GM19467 (cell line): ENCODE measurements around the gene EMID1.
"Not testable (repeated sequence)": the region's sequence is repeated elsewhere in the genome, so short reads cannot be mapped to it uniquely, and the experiment has no call there.

Experiments used
- ATAC-seq: cut with Tn5 transposase; IDR thresholded peaks from one replicate; pipeline ENCODE4 v1.9.1; 2021; ENCODE audit warnings: mild to moderate bottlenecking, moderate library complexity; ENCODE audit not compliant: unreplicated experiment

Gene EMID1

DNA sequence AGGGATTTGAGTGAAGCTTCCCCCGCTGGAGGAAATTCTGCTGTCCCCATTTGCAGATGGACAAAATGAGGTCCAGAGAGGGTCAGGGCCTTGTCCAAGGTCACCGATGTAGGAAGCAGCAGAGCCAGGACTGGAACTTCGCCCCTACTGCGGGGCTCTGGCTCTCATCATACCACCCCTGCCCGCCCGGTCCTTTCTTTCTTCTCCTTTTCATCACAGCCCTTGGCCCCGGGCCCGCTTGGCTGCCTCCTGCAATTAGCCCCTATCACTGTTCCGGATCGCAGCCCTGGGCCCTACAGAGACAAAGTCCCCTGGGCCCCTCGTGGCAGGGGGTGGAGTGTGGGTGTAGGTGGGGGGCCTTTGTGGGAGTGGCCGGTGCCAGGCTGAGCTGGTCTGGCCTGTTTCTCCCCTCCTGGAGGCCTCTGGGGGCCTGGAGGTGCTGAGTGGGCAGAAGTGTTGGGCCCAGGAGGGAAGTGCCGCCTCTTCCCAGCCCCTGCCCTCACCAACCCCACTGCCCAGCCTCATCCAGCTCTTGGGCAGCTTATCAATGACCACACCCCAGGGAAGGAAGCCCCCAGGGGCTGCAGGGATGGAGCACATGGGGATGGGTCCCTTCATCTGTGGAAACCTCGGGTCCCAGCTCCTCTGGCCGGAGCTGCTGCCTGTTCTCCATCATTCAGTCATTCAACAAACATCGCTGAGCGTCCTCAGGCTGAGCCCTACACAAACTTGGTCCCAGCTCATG is 3.4 kb downstream of the EMID1 start:
- no peak for ATAC-seq

DNA sequence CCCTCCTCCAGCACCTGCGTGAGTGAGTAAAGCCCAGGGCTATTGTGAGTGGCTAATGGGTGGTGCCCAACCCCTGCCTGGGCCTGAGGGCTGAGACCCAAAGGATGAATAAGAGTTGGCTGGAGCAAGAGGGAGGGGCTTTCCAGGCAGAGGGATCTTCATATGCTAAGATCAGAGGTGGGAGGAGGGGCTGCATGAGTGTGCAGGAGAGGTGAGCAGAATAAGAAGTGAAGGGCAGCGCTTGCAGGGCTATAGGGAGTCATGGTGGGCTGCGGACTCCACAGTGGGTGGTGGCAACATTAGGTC is 3.9 kb downstream of the EMID1 start:
- no peak for ATAC-seq

DNA sequence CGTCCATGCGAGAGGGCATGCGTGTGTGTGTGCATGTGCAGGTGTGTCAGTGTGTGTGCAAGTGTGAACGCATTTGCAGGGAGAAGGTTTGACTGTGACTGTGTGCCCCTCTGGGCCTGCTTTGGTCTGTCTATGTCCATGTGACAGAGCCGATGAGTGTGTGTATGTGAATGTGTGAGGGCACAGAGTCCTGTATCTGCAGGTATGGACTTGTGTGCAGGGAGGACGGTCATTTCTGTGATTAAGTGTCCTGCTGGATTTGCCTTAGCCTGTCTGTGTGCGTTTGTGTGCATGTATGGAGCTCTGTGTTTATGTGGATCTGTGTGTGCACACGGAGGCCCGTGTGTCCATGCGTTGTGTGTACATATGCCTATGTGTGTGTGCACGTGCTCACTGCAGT is 5.4 kb downstream of the EMID1 start:
- ATAC-seq, result no peak

DNA sequence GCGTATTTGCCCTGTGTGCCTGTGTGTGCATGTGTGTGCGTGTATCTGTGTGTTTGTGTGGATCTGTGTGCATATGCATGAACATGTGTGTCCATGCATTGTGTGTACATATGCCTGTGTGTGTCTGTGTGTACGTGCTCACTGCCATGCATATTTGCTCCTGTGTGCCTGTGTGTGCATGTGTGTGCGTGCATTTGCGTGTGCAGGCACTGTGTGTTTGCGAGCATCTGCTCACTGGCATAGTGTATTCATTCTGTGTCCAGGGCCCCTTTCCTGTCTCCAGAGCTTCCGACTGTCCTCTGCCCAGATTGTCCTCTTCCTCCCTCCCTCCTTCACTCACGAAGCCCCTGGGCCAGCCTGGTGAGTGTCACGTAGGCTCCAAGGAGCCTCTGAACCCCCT is 5.8 kb downstream of the EMID1 start:
- no peak for ATAC-seq

DNA sequence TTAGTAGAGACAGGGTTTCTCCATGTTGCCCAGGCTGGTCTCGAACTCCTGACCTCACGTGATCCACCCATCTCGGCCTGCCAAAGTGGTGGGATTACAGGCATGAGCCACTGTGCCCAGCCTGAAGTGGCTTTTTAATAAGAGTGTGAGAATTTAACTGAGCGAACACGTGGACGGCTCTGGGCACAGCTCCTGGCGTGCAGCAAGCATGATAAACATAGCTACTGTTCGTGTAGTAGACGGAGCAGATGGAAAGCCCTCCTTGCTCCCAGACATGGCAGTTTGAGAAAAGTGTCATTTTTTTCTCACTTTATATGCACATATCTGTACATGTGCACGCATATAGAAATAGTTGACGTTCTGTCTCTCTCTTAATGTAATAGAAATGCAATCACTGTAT is 7.0 kb downstream of the EMID1 start:
- no peak for ATAC-seq

DNA sequence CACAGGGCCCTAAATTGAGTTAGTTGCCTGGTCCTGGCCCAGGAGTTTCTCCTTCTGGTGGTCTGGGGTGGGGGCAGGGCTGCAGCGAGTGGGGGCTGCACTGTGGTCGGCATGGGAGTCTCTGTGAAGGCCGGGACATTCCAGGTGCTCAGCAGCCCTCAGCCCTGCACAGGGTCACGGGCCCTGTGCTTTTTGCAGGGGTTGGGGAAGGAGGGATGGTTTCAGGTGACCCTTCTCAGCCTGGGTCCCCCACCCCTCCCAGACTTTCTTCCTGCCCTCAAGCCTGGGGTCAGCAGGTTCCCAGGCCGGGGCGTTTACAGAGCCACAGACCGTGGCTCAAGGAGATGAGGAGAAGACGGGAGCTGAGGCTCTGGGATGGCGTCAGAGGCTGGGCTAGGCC is 7.8 kb downstream of the EMID1 start:
- no peak for ATAC-seq

DNA sequence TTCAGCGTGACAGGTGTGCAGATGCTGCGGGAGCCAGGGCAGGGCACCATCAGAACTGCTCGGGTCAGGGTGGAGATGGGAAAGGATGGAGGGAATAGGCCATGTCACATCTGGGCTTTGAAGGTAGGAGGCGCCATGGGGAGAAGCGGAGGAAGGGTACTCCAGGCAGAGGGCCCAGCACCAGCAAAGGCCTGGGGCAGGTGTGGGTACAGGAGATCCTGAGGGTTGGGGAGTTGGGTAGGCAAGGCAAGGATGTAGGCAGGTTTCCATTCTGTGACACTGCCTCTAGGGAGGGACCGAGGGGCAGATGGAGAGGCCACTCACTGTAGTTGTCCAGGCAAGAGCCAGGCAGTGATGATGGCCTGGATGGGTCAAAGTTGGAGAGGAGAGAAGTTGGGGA is 8.5 kb downstream of the EMID1 start:
- ATAC-seq, result no peak

DNA sequence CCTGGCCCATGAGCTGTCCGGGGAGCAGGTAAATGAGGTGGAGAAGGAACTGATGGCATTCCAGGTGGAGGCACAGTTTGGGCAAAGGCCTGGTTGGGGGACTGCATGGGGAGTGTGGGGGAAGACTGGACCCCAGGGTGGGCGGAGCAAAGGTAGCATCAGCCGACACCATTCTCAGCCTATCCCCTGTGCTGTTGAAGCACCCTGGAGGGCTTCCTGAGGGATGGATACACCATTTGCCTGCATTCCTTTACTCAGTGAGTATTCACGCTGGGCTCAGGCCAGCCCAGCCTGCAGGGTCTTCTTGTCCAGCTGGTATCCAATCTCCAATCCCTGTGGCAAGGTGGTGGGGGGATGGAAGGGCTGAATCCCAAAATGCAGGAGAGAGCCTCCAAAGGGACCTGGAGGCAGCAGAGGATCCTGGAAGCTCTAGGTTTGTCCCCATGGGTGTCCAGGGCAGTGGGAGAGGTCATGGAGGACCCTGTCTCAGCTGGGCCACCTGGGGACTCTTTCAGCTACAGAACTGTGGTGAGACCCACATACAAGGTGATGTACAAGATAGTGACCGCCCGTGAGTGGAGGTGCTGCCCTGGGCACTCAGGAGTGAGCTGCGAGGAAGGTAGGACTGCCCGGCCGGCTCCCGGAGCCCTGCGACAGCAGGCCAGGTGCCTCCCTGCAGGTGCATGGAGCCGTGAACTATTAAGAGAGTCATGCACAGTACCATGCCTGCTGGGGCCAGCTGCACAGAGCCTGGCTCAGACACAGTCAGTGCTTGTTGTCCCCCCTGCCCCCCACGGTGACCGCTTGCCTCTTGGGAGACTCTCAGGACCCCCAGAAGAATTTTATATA is 9.5 kb downstream of the EMID1 start:
- no peak for ATAC-seq

DNA sequence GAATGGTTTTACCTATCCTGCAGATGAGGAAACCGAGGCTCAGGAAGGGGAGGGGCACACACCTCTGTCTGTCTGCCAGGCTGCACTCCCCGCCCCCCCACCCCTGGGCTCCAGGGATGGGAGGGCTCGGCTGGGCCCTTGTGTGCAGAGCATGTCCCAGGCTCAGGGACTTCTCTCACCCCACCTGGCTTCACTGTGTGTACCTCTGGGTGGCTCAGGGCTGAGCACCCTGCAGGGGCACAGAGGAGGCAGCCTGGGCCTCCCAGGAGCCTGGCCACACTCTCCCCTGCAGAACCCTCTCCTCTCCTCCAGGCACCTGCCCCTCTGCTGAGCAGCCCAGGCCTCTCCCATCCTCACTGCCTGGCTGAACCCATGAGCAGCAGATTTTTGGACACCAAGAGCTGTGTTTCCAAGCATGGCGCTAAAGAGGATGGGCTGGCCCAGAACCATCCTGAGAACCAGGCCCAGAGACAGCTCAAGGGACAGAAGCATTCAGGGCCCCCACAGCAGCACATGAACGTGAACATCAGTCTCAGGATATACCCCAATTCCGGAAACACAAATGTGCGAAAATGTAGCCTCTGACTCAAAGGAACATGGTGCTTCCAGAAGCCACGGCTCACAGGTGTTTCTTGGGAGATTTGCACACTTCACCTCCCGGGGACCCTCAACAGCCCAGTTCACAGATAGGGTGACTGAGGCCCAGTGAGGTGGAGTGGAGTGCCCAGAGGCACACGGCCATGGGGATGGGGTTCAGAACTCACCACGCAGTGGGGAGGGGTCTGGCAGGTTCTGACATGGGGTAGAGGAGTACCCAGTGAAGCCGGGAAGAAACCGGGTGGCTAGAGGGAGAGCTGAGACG is 10.5 kb downstream of the EMID1 start:
- no peak for ATAC-seq

DNA sequence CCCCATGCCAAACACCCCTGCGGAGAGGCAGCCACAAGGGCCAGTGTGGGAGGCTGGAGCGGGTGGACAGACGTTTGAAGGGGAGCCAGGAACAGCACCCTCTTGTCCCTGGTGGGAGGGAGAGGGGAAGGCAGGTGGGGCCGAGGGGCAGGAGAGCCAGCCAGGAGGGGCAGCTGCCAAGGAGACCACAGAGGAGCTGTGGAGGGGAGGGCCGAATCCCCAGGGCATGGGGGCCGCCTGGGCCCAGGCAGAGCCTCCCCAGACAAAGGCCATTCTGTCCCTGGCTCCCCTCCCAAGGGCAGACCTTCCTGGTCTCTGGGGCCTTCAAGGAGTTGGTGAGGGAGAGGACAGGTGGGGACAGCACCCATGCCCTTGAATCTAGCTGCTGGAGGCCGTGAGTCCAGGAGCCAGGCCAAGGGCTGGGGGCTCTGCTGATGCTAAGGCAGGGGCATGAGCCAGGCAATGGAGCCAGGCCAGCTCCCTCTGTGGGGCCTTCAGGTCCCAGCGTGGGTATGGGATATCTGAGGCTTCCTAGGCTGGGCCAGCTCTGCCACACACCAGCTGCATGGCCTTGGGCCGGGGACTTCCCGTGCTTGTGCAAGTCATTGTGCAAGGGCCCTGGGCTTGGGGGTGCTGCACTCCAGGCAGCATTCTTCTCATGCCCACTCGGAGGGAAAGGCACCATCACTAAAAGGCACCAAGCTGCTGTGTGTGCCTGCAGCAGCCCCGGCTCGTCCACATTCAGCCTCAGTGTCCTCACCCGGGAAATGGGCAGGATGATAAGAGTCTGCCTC is 11.4 kb downstream of the EMID1 start:
- ATAC-seq, result no peak

DNA sequence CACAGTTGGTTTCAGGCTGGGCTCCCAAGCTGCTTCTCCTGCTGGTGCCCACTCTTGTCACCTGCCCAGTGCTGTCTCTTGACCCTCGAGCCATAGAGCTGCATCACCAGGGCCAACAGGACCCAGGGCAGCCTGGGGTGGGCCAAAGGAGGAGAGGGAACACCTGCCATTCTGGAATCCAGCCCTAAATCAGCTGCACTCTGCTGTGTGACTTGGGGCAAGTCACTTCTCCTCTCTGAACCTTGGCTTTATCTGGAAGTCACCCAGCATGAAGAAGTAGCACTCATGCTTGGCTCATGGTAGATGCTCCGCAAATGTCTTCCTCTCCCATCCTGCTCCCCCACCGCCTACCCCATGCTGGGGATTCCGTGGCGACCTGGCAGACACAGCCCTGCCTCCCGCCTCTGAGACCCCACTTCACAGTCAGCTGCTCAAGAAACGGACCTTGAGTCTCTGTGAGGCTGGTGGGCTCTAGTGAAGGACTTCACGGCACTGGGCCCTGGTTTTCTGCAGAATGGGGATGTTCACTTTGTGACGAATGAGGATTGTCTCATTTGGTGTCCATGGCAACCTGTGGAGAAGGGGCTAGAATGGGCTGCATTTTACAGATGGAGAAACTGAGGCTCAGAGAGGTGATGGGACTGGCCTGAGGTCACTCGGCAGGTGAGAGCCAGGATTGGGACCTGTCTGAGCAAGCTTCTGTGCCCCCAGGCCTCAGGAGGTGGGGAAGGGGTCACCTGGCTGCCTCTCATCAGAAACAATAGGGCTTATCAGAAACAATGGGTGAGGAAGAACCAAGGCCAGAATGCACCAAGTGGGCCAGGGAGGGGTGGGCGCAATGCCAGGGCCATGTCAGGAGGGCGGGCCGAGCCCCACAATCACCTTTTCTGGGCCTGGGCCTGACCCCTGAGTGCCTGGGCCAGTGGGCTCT is 12.4 kb downstream of the EMID1 start:
- ATAC-seq, result no peak

DNA sequence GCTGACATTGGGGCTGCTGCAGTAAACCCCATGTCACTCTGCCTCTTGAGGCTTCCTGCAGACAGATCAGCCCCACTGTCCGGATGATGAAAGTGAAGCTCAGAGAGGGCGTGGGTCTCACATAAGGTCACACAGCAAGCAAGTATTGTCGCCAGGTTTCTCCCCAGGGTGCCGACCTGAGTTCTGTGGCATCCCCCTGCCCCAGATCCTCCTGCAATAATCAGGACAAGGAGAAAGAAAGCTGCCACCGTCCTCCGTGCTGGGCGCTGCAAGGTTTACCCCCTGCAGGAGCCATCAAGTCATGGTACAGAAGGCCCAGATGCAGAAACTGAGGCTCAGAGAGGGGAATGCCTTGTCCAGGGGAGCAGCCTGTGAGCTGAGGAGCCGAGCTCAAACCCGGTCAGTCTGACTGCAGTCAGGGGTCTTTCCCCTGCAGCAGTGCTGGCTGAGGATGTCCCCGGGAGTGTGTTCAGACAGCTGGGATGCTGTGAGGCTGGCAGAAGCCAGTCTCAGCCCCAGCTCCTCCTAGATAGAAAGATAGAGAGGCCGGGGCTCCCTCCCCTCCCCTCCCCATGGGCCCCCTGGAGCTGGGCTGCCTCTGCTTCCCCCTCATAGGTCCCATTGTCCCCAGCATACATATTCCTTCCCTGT is 13.2 kb downstream of the EMID1 start:
- no peak for ATAC-seq

DNA sequence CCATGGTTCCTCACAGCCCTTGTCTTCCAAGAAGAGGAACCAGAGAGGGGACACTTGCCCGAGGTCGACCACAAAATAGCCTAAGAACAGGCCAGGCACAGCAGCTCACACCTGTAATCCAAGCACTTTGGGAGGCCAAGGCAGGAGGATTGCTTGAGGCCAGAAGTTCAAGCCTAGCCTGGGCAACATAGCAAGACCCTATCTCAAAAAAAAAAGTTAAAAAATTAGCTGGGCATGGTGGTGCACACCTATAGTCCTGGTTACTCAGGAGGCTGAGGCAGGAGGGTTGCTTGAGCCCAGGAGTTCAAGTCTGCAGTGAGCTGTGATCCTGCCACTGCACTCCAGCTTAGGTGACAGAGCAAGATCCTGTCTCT is 13.7 kb downstream of the EMID1 start:
- not testable (repeated sequence) for ATAC-seq

DNA sequence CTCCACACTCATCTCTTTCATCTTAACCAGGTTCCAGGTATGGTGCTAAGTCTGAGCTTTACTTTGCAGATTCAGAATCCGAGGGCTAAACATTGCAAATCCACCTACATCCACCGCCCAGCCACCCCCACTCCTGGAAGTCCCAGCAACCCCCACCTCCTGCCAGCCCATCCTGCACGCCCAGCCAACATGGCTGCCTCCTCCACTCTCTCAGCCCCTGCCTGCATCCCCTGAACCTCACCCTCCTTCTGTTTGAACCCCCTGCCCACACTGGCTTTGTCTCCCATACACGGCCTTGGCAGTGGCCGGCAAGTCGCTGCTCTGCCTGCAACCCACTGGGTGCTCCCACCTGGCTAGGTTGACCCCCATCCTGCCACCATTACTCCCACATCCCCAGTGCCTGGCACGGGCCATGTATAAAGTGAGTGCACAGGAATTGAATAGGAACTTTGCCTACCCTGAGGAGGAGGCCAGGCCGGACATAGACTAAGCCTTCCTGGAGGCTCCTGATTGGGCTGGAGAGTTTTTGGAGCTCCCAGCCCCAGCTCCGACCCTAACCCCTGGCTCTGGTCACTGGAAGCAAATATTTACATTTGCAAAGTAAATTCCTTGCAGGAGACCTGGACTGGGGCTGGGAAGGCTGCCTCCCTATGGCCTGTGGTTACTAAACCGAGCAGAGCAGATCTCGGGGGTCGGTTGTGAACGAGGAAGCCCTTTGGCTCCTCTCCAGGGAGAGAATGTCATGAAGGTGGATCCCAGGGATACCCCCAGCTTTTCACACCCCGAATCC is 14.4 kb downstream of the EMID1 start:
- no peak for ATAC-seq

DNA sequence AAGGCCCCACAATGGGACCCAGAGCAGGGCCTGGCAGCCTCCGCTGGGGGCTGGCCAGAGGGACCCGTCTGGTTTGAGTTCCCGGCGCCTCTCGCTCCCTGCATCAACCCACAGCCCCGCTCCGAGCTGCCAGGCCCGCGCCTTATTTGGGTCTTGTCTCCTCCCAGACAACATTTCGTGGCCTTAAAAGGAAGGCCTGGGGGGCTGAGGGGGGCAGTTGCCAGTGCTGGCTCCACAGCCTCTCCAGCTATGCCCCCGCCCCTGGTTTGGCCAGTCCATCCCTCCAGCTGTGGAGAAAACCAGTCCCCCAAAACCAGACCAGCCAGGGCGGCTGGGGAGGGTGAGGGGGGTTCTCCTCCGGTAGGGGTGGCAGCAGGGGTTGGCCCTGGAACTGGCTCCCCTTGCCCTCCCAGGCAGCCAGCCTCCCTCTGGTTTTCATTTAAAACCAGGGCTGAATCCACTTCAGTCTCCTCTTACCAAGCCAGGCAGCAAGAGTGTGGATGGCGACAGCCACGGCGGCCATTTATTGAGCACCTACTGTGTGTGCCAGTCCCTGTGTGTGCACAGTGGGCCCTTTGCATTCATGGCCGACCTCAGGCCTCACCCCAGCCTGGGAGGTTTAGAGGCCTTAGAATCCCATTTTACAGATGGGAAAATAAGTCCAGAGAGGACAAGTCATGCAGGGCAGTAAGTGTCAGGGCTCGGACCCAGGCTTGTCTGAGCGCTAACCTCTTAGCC is 18.6 kb downstream of the EMID1 start:
- no peak for ATAC-seq

DNA sequence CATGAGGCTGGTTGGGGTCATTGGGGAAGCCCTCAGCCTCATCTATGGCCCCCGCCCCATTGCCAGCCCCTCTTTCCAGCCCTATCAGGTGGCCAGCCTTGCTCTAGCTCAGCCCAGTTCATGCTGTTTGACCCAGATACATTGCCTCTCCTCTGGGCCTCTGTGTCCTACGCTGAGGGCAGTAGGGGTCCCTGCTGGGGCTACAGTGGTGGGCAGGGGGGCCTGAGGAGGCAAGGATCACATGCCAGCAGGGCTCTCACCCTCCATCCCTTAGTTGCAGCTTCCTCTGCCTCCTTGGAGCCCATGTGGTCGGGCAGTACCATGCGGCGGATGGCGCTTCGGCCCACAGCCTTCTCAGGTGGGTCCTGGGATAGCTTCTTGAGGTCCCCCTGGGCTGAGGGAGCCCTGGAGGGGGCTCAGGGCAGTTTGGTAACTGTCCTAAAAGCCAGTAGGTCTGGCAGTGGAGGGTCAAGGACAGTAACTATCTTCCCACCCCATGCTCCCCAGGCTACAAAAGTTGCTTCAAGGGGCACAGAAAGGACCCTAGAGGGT is 19.2 kb downstream of the EMID1 start:
- ATAC-seq, result no peak

DNA sequence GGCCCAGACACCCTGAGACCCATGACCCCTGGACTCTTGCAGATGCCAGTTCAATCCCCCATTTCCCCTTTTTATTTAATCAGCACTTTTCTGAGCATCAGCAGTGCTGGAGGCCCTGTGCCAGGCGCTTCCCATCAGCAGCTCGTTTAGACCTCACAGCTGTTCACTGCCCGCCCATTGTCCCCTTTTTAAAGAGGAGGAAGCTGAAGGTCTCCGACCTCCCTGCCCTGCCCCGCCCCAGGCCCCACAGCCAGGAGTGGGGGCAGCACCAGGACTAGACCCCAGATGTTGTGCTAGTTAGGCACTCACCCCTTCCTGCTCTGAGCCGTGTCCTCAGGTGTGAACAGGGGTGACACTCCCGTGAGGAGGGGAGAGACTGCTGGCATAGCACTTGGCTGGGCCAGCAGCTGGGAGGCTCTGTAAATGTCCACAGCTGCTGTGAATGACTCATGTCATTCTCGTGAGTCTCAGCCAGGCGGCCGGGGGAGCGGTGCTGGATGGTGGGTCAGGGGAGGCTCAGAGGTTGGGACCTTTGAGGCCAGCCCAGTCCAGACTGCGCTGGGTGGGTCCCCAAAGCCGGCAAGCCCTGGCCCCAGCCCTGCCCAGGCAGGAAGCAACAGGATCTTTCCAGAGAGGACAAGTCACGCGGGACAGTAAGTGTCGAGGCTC is 19.9 kb downstream of the EMID1 start:
- ATAC-seq, result no peak
